SK-N-SH (cell line): Measurements from ENCODE around the gene OTOA. TPM values are rescaled to one million over a fixed set of nuclear protein-coding genes. Genes with fewer than 3 reads are reported as not detected.

ENCODE experiments used
- CTCF ChIA-PET: fragments of 300-600, 350-600 bp; formaldehyde crosslinking; extraction: SDS; loops from one replicate; lab custom pipeline; 2021; lab: Yijun Ruan, JAX
- POLR2A ChIA-PET: fragments of 350-600 bp; sonication (Branson Sonifier 250); formaldehyde crosslinking; extraction: SDS; loops from one replicate; lab custom pipeline; 2020; ENCODE audit warnings: antibody characterized with exemption, inconsistent platforms; lab: Yijun Ruan, JAX
- DNase-seq: peaks from one replicate; pipeline ENCODE4 v3.0.0; 2012
- H2AFZ ChIP-seq: fragments of 200-600 bp; sonication (generic); 2 replicates; pipeline ENCODE4 v1.8.1; 2016; ENCODE audit warnings: antibody characterized with exemption, mild to moderate bottlenecking, low read depth
- H3F3A ChIP-seq: fragments of 200-600 bp; sonication (generic); replicated peaks from 2 replicates; pipeline ENCODE3; 2016; ENCODE audit warnings: antibody characterized with exemption, mild to moderate bottlenecking; ENCODE audit not compliant: insufficient read depth
- H3K27ac ChIP-seq, 2 experiments: fragments of 200-500 bp in 1 of 2; fragments of 200-600 bp in 1 of 2; sonication (Bioruptor generic) in 1 of 2; sonication (generic), shearing (Covaris generic) in 1 of 2; 2 replicates each; pipeline versions ENCODE4 v1.5.1 to v1.6.1; 2014 to 2016; ENCODE audit warnings: low read depth in 2 of 2, inconsistent platforms in 1 of 2, low read length in 1 of 2, mild to moderate bottlenecking in 1 of 2, mixed read lengths in 1 of 2
- H3K27me3 ChIP-seq: fragments of 200-600 bp; sonication (generic), shearing (Covaris generic); 2 replicates; pipeline ENCODE4 v1.6.1; 2016; ENCODE audit warnings: mixed run types; ENCODE audit not compliant: insufficient read depth
- H3K36me3 ChIP-seq, 2 experiments: fragments of 200-500 bp in 1 of 2; fragments of 200-600 bp in 1 of 2; sonication (Bioruptor generic) in 1 of 2; sonication (generic) in 1 of 2; replicated peaks in 1 of 2; 2 replicates each; pipeline versions ENCODE3 to v1.5.1; 2014 to 2016; ENCODE audit warnings: low read length in 1 of 2, mild to moderate bottlenecking in 1 of 2; ENCODE audit not compliant: insufficient read depth in 2 of 2, control insufficient read depth in 1 of 2
- H3K4me1 ChIP-seq, 2 experiments: fragments of 200-500 bp in 1 of 2; fragments of 200-600 bp in 1 of 2; sonication (Bioruptor generic) in 1 of 2; sonication (generic), shearing (Covaris generic) in 1 of 2; 2 replicates each; pipeline versions ENCODE4 v1.5.1 to v1.6.1; 2014 to 2016; ENCODE audit warnings: low read depth in 1 of 2, low read length in 1 of 2, mixed run types in 1 of 2; ENCODE audit not compliant: insufficient read depth in 2 of 2, control insufficient read depth in 1 of 2
- H3K4me2 ChIP-seq: fragments of 200-600 bp; sonication (generic), shearing (Covaris generic); 2 replicates; pipeline ENCODE4 v1.6.1; 2017; ENCODE audit warnings: mixed run types
- H3K4me3 ChIP-seq, 2 experiments: fragments of 200-500 bp in 1 of 2; fragments of 200-600 bp in 1 of 2; sonication (Bioruptor generic) in 1 of 2; sonication (generic), shearing (Covaris generic) in 1 of 2; 2 replicates each; pipeline versions ENCODE4 v1.5.1 to v1.8.1; 2014 to 2016; ENCODE audit warnings: low read depth in 2 of 2, inconsistent platforms in 1 of 2, low read length in 1 of 2, mild to moderate bottlenecking in 1 of 2, mixed read lengths in 1 of 2, moderate library complexity in 1 of 2
- H3K79me2 ChIP-seq: fragments of 200-600 bp; sonication (generic); 2 replicates; pipeline ENCODE4 v1.8.1; 2017; ENCODE audit warnings: mild to moderate bottlenecking; ENCODE audit not compliant: insufficient read depth
- H3K9ac ChIP-seq: fragments of 200-600 bp; sonication (generic); 2 replicates; pipeline ENCODE4 v1.6.1; 2017; ENCODE audit warnings: mixed run types
- H3K9me2 ChIP-seq: fragments of 200-600 bp; sonication (generic); 2 replicates; pipeline ENCODE4 v1.6.1; 2017; ENCODE audit warnings: mixed run types
- H3K9me3 ChIP-seq: fragments of 200-600 bp; sonication (generic); 2 replicates; pipeline ENCODE4 v1.6.1; 2017; ENCODE audit warnings: mixed run types, mild to moderate bottlenecking, moderate library complexity
- H4K20me1 ChIP-seq: fragments of 200-600 bp; sonication (generic); 2 replicates; pipeline ENCODE4 v1.6.1; 2017; ENCODE audit warnings: mild to moderate bottlenecking, mixed run types; ENCODE audit not compliant: insufficient read depth
- CHD2 ChIP-seq: fragments of 150-350 bp; IDR thresholded peaks from 2 replicates; pipeline ENCODE4 v1.6.1; 2018; ENCODE audit warnings: low read length; ENCODE audit not compliant: partially characterized antibody
- ELF1 ChIP-seq: IDR thresholded peaks from 2 replicates; pipeline ENCODE4 v1.4.0; 2012
- EZH2phosphoT487 ChIP-seq: fragments of 200-600 bp; sonication (generic); IDR thresholded peaks from 2 replicates; pipeline ENCODE4 v1.6.1; 2017; ENCODE audit warnings: low read depth, mixed run types, mild to moderate bottlenecking, antibody characterized with exemption, moderate library complexity, borderline replicate concordance
- FOSL2 ChIP-seq: IDR thresholded peaks from 2 replicates; pipeline ENCODE4 v1.4.0; 2012; ENCODE audit warnings: low read depth, mild to moderate bottlenecking, moderate library complexity, borderline replicate concordance
- FOXJ3 ChIP-seq: sonication (generic); formaldehyde crosslinking; IDR thresholded peaks from 2 replicates; pipeline ENCODE4 v1.5.1; 2020; ENCODE audit warnings: mild to moderate bottlenecking, missing genetic modification reagents
- GABPA ChIP-seq: IDR thresholded peaks from 2 replicates; pipeline ENCODE4 v1.4.0; 2012; ENCODE audit warnings: low read depth, mild to moderate bottlenecking
- TEAD4 ChIP-seq: IDR thresholded peaks from 2 replicates; pipeline ENCODE4 v1.4.0; 2012; ENCODE audit warnings: mild to moderate bottlenecking, borderline replicate concordance; ENCODE audit not compliant: insufficient read depth
- WGBS: methylation state at CpG from one replicate; pipeline ENCODE4 v1.1.6; 2017; ENCODE audit warnings: low lambda C conversion rate; 5-methylcytosine and 5-hydroxymethylcytosine counted together
- polyA plus RNA-seq, 3 experiments: library from polyadenylated mRNA; depleted of rRNA; stranded (reverse); fragments of >200 nt; gene quantifications; 2 replicates each; pipeline ENCODE4 v1.2.3, GENCODE V29; 2012
- TF ChIP-seq, protein P1 (sequence below): IDR thresholded peaks from 2 replicates; pipeline ENCODE4; 2012
- TF ChIP-seq, protein P2 (sequence below): IDR thresholded peaks from 2 replicates; pipeline ENCODE4 v1.4.0; 2012; ENCODE audit warnings: low read depth, borderline replicate concordance
- TF ChIP-seq, protein P3 (sequence below): IDR thresholded peaks from 2 replicates; pipeline ENCODE4 v1.4.0; 2012; ENCODE audit warnings: low read depth, borderline replicate concordance
- TF ChIP-seq, protein P4 (sequence below): fragments of 200-600 bp; sonication (generic); IDR thresholded peaks from 2 replicates; pipeline ENCODE4 v1.6.1; 2017; ENCODE audit warnings: antibody characterized with exemption, mild to moderate bottlenecking, moderate library complexity
- TF ChIP-seq, protein P5 (sequence below): fragments of 150-350 bp; IDR thresholded peaks from 2 replicates; pipeline ENCODE4 v1.6.1; 2017; ENCODE audit warnings: antibody characterized with exemption, low read length, low read depth, borderline replicate concordance

The OTOA gene
- polyA plus RNA-seq, 1 of the 3 experiments (the other 2 are of a cell fraction), result 0.02 TPM

DNA sequence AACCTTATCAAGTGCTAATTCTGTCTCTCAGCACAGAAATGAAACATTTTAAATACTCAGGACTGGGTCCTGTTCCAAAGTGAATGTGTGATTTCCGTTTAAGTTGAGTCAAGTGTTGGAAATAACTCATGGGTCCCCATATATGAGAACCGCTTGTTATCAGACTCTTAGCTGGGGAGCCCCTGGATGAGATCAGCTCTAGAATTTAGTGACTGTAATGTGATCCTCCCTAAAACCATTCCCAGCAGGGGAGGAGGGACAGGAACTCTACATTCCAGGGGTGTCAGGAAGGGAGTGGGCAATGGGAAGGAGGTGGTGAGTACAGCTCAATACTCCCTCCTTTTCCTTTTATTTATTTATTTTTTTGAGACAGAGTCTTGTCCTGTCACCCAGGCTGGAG lies 37.5 kb downstream of the OTOA start:
- H3K9ac ChIP-seq, result no peak overlapping the region
- no peaks in the 10 kb centered on the region; the same call in 1 of the 2 replicates for H3K27me3 ChIP-seq
- H2AFZ ChIP-seq, result no peak overlapping the region
- H3K36me3 ChIP-seq, result no peaks in the 10 kb centered on the region
- no peaks in the 10 kb centered on the region for H4K20me1 ChIP-seq
- no peak overlapping the region for H3K4me2 ChIP-seq
- no peaks in the 10 kb centered on the region for H3F3A ChIP-seq
- H3K79me2 ChIP-seq, result no peaks in the 10 kb centered on the region
- H3K9me3 ChIP-seq, result no peaks in the 10 kb centered on the region
- TF ChIP-seq FOSL2 (no peak), ELF1 (no peak), CHD2 (no peak)
- TF ChIP-seq, protein P1, sequence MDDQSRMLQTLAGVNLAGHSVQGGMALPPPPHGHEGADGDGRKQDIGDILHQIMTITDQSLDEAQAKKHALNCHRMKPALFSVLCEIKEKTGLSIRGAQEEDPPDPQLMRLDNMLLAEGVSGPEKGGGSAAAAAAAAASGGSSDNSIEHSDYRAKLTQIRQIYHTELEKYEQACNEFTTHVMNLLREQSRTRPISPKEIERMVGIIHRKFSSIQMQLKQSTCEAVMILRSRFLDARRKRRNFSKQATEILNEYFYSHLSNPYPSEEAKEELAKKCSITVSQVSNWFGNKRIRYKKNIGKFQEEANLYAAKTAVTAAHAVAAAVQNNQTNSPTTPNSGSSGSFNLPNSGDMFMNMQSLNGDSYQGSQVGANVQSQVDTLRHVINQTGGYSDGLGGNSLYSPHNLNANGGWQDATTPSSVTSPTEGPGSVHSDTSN, result no peak
- no peak overlapping the region for H3K4me3 ChIP-seq
- no peaks in the 10 kb centered on the region for H3K4me1 ChIP-seq
- no peak for DNase-seq
- no peaks in the 10 kb centered on the region for H3K9me2 ChIP-seq
- POLR2A ChIA-PET, result no interaction called here
- CTCF ChIA-PET, result interaction anchor here (0.7 to 4.1 kb wide), 2 partner anchors 26 to 45 kb away, joined by 3 to 28 read pairs; no protein-coding TSS in a partner anchor
- no peak overlapping the region for H3K27ac ChIP-seq
- WGBS, result 53% methylated on average over 2 of the region's 2 CpGs

DNA sequence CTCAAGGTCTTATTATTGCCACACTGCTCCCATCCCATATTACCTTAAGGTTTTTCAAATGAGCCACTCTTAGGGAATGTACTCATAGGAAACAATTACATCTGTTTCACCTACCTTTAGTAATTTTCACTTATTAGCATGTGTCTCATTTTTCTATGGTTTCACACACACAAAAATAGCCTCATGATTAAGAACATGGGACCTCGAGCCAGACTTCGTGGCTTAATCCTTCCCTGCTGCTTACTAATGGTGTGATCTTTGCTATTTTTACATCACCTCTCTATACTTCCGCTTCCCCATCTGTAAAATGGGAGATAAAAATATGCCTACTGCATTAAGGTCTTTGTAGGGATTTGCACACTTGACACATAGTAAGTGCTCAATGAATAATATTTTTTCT lies 38.5 kb downstream of the OTOA start:
- ChIA-PET CTCF (interaction anchor here (1.4 kb wide), 1 partner anchor 45 kb away, joined by 7 read pairs; no protein-coding TSS in a partner anchor), POLR2A (no interaction called here)
- H3K4me3 ChIP-seq, result no peak overlapping the region
- TF ChIP-seq, protein P2, sequence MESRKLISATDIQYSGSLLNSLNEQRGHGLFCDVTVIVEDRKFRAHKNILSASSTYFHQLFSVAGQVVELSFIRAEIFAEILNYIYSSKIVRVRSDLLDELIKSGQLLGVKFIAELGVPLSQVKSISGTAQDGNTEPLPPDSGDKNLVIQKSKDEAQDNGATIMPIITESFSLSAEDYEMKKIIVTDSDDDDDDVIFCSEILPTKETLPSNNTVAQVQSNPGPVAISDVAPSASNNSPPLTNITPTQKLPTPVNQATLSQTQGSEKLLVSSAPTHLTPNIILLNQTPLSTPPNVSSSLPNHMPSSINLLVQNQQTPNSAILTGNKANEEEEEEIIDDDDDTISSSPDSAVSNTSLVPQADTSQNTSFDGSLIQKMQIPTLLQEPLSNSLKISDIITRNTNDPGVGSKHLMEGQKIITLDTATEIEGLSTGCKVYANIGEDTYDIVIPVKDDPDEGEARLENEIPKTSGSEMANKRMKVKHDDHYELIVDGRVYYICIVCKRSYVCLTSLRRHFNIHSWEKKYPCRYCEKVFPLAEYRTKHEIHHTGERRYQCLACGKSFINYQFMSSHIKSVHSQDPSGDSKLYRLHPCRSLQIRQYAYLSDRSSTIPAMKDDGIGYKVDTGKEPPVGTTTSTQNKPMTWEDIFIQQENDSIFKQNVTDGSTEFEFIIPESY, result no peak
- H2AFZ ChIP-seq, result no peak overlapping the region
- no peaks in the 10 kb centered on the region for H3K4me1 ChIP-seq
- H3K9me2 ChIP-seq, result no peaks in the 10 kb centered on the region
- H3K27me3 ChIP-seq, result no peaks in the 10 kb centered on the region
- no peaks in the 10 kb centered on the region for H3F3A ChIP-seq
- no peak overlapping the region for H3K4me2 ChIP-seq
- H3K27ac ChIP-seq, result no peak overlapping the region
- no peaks in the 10 kb centered on the region for H3K79me2 ChIP-seq
- 70% methylated on average over 3 of the region's 3 CpGs for WGBS
- no peak for DNase-seq
- no peaks in the 10 kb centered on the region for H3K9me3 ChIP-seq
- H3K9ac ChIP-seq, result no peak overlapping the region
- H3K36me3 ChIP-seq, result no peaks in the 10 kb centered on the region
- no peaks in the 10 kb centered on the region for H4K20me1 ChIP-seq

DNA sequence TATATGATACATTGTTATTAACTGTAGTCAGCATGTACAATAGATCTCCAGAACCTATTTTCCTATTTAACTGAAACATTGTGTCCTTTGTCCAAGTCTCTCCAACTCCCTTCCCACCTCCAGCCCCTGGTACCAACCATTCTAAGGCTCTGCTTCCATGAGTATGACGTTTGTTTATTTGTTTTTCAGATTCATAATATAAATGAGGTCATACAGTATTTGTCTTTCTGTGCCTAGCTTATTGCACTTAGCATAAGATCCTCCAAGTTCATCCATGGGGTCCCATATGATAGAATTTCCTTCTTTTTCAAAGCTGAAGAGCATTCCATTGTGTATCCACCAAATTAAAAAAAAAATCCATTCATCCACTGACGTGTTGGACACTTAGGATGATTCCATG lies 39.4 kb downstream of the OTOA start:
- Histone ChIP-seq H3K27ac (no peak overlapping the region), H3F3A (no peaks in the 10 kb centered on the region), H3K9me3 (no peaks in the 10 kb centered on the region), H3K9ac (no peak overlapping the region), H3K27me3 (no peaks in the 10 kb centered on the region), H2AFZ (no peak overlapping the region), H3K4me1 (no peaks in the 10 kb centered on the region; a peak in 1 of 4 replicates), H3K4me2 (no peak overlapping the region), H3K4me3 (no peak overlapping the region), H3K36me3 (no peaks in the 10 kb centered on the region), H3K79me2 (no peaks in the 10 kb centered on the region), H4K20me1 (no peaks in the 10 kb centered on the region), H3K9me2 (no peaks in the 10 kb centered on the region)
- no peak for DNase-seq
- WGBS, result 30% methylated on average over 2 of the region's 2 CpGs
- TF ChIP-seq, protein P3, sequence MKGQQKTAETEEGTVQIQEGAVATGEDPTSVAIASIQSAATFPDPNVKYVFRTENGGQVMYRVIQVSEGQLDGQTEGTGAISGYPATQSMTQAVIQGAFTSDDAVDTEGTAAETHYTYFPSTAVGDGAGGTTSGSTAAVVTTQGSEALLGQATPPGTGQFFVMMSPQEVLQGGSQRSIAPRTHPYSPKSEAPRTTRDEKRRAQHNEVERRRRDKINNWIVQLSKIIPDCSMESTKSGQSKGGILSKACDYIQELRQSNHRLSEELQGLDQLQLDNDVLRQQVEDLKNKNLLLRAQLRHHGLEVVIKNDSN, result no peak
- TF ChIP-seq, protein P4, sequence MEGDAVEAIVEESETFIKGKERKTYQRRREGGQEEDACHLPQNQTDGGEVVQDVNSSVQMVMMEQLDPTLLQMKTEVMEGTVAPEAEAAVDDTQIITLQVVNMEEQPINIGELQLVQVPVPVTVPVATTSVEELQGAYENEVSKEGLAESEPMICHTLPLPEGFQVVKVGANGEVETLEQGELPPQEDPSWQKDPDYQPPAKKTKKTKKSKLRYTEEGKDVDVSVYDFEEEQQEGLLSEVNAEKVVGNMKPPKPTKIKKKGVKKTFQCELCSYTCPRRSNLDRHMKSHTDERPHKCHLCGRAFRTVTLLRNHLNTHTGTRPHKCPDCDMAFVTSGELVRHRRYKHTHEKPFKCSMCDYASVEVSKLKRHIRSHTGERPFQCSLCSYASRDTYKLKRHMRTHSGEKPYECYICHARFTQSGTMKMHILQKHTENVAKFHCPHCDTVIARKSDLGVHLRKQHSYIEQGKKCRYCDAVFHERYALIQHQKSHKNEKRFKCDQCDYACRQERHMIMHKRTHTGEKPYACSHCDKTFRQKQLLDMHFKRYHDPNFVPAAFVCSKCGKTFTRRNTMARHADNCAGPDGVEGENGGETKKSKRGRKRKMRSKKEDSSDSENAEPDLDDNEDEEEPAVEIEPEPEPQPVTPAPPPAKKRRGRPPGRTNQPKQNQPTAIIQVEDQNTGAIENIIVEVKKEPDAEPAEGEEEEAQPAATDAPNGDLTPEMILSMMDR, result no peak
- no peak for TF ChIP-seq FOXJ3 (CRISPR knock-in tag)
- no peak for TF ChIP-seq TEAD4
- no peak for TF ChIP-seq EZH2phosphoT487
- TF ChIP-seq, protein P5, sequence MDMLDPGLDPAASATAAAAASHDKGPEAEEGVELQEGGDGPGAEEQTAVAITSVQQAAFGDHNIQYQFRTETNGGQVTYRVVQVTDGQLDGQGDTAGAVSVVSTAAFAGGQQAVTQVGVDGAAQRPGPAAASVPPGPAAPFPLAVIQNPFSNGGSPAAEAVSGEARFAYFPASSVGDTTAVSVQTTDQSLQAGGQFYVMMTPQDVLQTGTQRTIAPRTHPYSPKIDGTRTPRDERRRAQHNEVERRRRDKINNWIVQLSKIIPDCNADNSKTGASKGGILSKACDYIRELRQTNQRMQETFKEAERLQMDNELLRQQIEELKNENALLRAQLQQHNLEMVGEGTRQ, result no peak
- no peak for TF ChIP-seq GABPA
- ChIA-PET POLR2A (no interaction called here), CTCF (interaction anchor here (1.4 kb wide), 1 partner anchor 46 kb away, joined by 7 read pairs; no protein-coding TSS in a partner anchor)
